HG03457 (cell line): ENCODE measurements around the gene PDZRN4.

Source experiments
- ATAC-seq: cut with Tn5 transposase; IDR thresholded peaks from one replicate; pipeline ENCODE4 v1.9.1; 2021; ENCODE audit warnings: moderate number of reproducible peaks; ENCODE audit not compliant: unreplicated experiment

Gene PDZRN4

DNA sequence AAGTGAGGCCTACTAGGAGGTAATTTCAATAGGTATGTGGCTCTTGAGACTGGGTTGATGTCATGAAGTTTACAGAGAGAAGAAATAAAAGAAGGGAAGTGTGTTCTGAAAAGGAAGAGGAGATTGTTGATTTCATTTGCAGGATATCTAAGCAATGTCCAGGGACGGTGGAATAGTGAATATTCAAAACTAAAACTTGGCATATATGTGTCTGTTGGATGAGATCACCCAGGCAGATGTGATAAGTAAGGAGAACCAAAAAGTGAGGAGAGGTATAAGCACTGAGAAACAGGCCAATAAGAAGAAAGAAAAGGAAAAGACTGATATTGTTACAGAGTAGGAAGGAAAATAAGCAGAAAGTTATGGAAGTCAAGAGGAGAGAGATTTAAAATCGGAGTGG lies 255.6 kb downstream of the PDZRN4 start:
- no peak for ATAC-seq

- ATAC-seq = no peak
Measured at GRCh38 chr12:41452838-41453407, 264.8 kb downstream of the PDZRN4 start.

DNA sequence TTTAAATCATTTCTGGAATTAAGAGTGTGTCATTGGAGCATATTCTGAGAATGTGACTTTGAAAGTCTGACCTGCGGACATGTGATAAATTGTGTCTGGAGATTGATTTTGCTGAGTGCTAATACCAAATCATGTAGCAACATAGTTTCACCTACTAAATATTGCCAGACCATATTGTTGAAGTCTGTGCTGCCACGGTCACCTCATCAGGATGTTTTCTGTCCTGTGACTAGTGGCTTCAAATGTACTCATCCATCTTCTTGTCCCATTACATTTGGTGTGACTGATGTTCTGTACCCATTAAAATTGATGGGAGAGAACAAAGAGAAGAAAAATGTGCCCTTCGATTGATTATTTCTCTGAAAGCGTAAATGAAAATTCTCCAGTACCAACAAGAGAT lies 265.3 kb downstream of the PDZRN4 start:
- no peak for ATAC-seq

DNA sequence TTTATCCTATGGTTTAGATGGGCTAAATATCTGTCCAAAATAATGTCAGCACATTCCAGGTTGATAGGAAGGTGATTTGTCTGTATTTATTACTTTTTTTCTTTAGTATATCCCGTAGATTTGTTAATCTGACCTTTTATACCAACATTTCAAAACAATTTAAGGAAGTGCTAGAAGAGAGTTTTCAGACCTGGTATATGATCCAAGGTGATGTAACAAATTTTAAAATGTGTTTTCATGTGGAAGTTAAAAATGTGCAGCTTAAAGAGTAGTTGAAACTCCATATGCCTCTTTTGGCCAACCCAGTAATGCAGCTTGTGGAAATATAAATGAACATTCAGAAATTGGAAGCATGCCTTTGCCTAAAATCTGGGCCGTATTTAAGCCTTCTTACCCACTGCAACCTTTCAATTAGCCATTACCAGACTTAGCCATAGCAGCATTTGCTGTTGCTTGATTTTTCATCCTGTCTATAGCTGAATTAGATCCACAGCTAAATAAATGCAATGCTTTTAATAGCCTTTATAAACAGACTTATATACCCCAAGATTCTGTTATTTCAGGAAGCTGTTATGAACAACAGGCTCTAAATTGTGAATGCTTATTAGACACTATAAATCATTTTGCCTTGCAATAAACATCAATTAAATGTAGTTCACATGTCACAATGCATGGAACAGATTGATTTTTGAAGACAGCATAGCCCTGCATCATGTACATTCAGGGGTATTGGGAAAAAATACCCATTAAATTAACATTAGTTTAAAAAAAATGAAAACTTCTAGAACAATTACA lies 271.2 kb downstream of the PDZRN4 start:
- ATAC-seq = no peak

GRCh38 chr12:41459906-41460214 lies 271.7 kb downstream of the PDZRN4 start:
- ATAC-seq = no peak

GRCh38 chr12:41460906-41461305 lies 272.8 kb downstream of the PDZRN4 start:
- no peak for ATAC-seq

- ATAC-seq = no peak
Measured at GRCh38 chr12:41462312-41462711, 274.2 kb downstream of the PDZRN4 start.

- ATAC-seq = no peak
Measured at GRCh38 chr12:41465526-41465925, 277.4 kb downstream of the PDZRN4 start.

- ATAC-seq = no peak
Measured at GRCh38 chr12:41466300-41466699, 278.2 kb downstream of the PDZRN4 start.

DNA sequence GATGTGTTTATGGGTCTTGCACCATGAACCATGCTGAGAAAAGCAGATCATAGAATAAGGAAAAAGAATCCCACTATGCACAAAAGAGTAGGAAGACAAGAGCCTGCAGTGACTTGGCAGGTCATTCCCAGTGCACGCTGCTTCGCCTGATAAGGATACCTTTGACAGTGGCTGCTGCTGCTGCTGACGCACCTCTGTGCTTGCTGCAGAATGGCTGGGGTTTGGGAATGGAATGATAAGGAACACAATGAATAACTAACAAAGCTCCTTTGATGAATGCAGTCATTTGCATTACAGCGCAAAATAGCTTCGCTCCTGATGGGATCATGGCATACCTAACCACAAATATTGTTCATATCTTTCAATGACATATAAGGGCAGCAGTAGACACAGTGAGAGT lies 278.7 kb downstream of the PDZRN4 start:
- no peak for ATAC-seq

DNA sequence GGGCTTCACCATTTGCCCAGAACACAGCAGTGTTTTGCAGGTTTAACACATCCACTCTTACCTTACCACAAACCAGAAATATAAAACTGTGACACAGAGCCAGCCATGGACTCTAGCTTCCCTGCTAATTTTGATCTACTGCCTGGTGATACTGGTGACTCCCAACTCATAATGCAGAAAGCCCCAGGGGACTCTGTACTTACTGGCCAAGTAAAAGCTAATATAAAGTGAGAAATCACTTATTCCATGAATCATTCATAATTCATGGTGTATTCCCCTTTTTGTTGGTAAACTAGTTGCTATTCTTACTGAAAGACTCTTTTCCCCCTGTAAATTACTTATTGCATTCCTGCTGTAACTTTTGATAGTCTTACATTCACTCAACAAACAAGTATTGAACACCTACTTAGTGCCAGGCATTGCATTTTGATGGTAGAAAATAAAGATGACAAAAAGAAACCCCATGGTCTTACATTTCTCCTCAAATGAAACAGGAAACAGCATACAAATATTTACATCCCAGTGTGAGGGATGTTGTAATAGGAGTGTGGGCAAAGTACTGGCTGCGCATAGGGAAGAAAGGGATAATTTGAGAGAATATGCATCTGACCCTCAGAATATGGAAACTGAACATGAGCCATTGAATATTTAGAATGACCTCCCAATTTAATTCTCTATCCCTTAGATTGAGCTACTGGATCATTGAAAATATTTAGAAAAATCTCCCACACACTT lies 279.6 kb downstream of the PDZRN4 start:
- ATAC-seq = no peak

GRCh38 chr12:41468341-41468740 lies 280.2 kb downstream of the PDZRN4 start:
- no peak for ATAC-seq

GRCh38 chr12:41468756-41469155 lies 280.6 kb downstream of the PDZRN4 start:
- no peak for ATAC-seq

GRCh38 chr12:41473441-41473840 lies 285.3 kb downstream of the PDZRN4 start:
- ATAC-seq = no peak

DNA sequence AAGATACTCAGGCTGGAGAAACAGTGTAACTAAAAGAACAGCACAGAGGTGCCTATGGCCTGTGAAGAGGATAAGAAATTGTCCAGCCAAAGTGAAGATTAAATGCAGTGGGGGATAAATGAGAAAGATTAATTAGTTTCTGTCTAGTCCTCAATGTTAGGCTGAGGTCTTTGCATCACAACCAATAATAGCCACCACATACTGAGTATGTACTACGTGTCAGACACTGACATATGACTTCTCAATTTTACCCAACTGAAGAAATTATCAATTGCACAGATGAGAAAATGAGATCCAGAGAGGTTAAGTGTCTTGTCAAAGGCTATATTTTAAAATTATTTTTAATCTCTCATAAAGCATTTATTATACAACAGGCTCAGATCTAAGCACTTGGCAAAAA lies 285.9 kb downstream of the PDZRN4 start:
- no peak for ATAC-seq

GRCh38 chr12:41476499-41477439 lies 288.6 kb downstream of the PDZRN4 start:
- no peak for ATAC-seq

DNA sequence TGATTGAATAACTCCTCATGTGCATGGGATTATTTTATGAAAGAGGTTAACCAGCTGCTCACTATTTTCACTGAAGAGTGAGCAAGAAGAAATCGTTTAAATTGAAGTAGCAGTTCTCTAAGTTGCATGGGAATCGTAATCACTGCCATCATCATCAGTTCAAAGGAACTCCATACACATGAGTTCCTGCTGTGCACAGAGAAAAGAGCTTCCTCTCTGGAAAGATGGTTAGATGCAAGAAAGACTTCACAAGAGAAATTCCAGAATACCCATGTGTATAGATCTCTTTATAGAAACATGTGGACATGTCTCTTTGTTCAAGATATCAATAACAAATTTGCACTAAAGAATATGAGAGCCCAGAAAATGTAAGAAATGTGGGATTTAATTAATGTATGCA lies 291.3 kb downstream of the PDZRN4 start:
- ATAC-seq = no peak

DNA sequence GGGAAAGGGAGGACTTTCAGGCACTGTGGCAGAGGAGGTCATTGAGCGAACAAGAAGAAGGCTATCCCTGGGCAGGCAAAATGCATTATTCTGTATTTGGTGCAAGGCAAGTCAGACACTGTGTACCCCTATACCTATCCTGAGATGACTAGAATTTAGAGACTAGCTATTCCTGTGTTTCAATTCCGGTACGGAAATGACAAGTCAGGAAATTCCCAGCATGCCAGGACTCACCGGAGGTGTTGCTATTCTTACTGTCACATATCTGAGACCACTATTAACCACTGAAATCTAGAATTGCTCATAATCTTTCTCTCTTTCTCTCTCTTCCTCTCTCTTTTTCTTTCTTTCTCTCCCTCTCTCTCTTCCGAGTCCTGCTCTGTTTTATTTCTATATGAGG lies 297.1 kb downstream of the PDZRN4 start:
- ATAC-seq = no peak

- ATAC-seq = no peak
Measured at GRCh38 chr12:41486718-41487117, 298.6 kb downstream of the PDZRN4 start.

DNA sequence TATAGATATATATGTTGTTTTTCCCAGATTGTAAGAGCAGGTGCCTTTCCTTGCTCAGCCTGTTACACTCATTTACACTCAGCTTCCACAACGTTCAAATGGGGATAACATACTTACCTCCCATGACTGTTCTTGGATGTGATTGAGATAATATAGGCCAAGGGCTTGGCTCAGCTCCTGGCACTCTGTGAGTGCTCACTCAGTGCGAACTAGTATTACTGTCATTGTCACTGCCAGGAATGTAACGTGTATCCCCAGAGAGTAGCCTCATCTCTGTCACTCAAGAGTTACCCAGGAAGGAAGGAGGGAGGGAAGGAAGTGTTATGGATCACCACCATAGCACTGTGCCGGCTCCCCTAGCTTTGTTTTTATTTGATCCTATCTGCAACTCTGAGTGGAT lies 307.9 kb downstream of the PDZRN4 start:
- ATAC-seq = no peak

DNA sequence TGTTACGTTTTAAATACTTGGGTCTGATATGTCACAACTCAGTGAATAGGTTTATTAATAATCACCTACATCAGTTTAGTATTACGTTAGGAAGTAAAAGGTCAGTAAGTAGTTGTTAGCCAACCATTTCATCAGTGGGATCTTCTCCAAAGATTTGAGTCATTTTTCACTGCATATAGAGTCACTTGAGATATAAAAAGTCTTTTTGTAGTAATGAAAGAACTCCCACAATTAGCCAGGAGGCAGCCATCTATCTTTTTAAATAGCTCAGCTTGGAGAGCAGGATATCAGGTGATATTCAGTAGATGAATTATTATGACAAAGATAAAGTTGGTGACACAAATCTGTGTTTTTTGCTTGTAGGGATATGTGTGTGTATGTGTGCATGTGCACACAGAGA lies 309.3 kb downstream of the PDZRN4 start:
- ATAC-seq = no peak
